Calu3 (cell line): Measurements from ENCODE around the gene POLDIP3. TPM values are rescaled to one million over a fixed set of nuclear protein-coding genes. Genes with fewer than 3 reads are reported as not detected.

ENCODE experiments used
- BruUV-seq: library from RNA; stranded (reverse); fragments of 400-500 nt; replicated peaks from 2 replicates; lab custom pipeline; 2021; lab: Mats Ljungman, UMichigan
- CTCF ChIA-PET: fragments of 300-600 bp; sonication (Branson Sonifier 250); formaldehyde crosslinking; loops from one replicate; lab custom pipeline; 2022; ENCODE audit warnings: antibody characterized with exemption; lab: Charles Lee
- DNase-seq: peaks from one replicate; pipeline ENCODE4 v3.0.0; 2022
- H3K27ac Mint-ChIP-seq: one replicate; pipeline ENCODE4 v1.8.0; 2022; ENCODE audit warnings: mixed read lengths; ENCODE audit not compliant: unreplicated experiment
- H3K27me3 Mint-ChIP-seq: one replicate; pipeline ENCODE4 v1.8.0; 2022; ENCODE audit warnings: mixed read lengths; ENCODE audit not compliant: unreplicated experiment
- H3K36me3 Mint-ChIP-seq: one replicate; pipeline ENCODE4 v1.8.0; 2022; ENCODE audit warnings: mild to moderate bottlenecking, moderate library complexity, mixed read lengths; ENCODE audit not compliant: insufficient read depth, unreplicated experiment
- H3K4me1 Mint-ChIP-seq: one replicate; pipeline ENCODE4 v1.8.0; 2022; ENCODE audit warnings: mild to moderate bottlenecking, low read depth, mixed read lengths; ENCODE audit not compliant: unreplicated experiment
- H3K4me3 Mint-ChIP-seq: one replicate; pipeline ENCODE4 v1.8.0; 2022; ENCODE audit warnings: mild to moderate bottlenecking, low read depth, moderate library complexity, mixed read lengths; ENCODE audit not compliant: unreplicated experiment
- H3K9me3 Mint-ChIP-seq: one replicate; pipeline ENCODE4 v1.8.0; 2022; ENCODE audit warnings: low read depth, mixed read lengths; ENCODE audit not compliant: unreplicated experiment
- CTCF ChIP-seq: fragments of 200-600 bp; IDR thresholded peaks from one replicate; pipeline ENCODE4 v1.8.0; 2022; ENCODE audit warnings: antibody characterized with exemption; ENCODE audit not compliant: unreplicated experiment
- intact Hi-C: fragments of 100-400 bp; cut with micrococcal nuclease; formaldehyde crosslinking; loops from one replicate; pipeline ENCODE4 v1.10.0; 2022; ENCODE audit not compliant: unreplicated experiment
- total RNA-seq: library from RNA; stranded (reverse); gene quantifications from 2 replicates; pipeline ENCODE4 v1.2.3, GENCODE V29; 2022

Gene POLDIP3
- total RNA-seq, 1 experiment from 2014 or later: 60.1 TPM

GRCh38 chr22:42596336-42596735 is 18.3 kb downstream of the POLDIP3 start:
- H3K36me3 Mint-ChIP-seq: peaks cover 71% of the 10 kb centered on the region
- intact Hi-C loops: no loop called here
- TF ChIP-seq CTCF: no peak

GRCh38 chr22:42595434-42595833 is 19.2 kb downstream of the POLDIP3 start:
- intact Hi-C loops: no loop called here
- TF ChIP-seq CTCF: no peak
- Mint-ChIP-seq H3K4me1 (no peaks in the 10 kb centered on the region), H3K27me3 (no peaks in the 10 kb centered on the region), H3K4me3 (no peak overlapping the region), H3K9me3 (no peaks in the 10 kb centered on the region), H3K36me3 (peaks cover 63% of the 10 kb centered on the region), H3K27ac (no peak overlapping the region)
- CTCF ChIA-PET: no interaction called here
- no peak for DNase-seq
- BruUV-seq: no TSS peak

More at GRCh38 chr22:42596336-42596735, 18.3 kb downstream of the POLDIP3 start:
- H3K4me3 Mint-ChIP-seq: no peak overlapping the region
- no peak for DNase-seq
- H3K9me3 Mint-ChIP-seq: no peaks in the 10 kb centered on the region
- CTCF ChIA-PET: no interaction called here
- no peaks in the 10 kb centered on the region for H3K27me3 Mint-ChIP-seq
- H3K27ac Mint-ChIP-seq: no peak overlapping the region
- BruUV-seq: no TSS peak
- no peaks in the 10 kb centered on the region for H3K4me1 Mint-ChIP-seq

- H3K4me1 Mint-ChIP-seq: no peaks in the 10 kb centered on the region
- CTCF ChIA-PET: interaction anchor here (0.6 kb wide), 2 partner anchors 47 to 328 kb away, joined by 4 read pairs; no protein-coding TSS in a partner anchor
- intact Hi-C loops: no loop called here
- no peak overlapping the region for H3K4me3 Mint-ChIP-seq
- BruUV-seq: no TSS peak
- peaks cover 46% of the 10 kb centered on the region for H3K36me3 Mint-ChIP-seq
- H3K27me3 Mint-ChIP-seq: no peaks in the 10 kb centered on the region
- no peak for DNase-seq
- H3K9me3 Mint-ChIP-seq: no peaks in the 10 kb centered on the region
- no peak for TF ChIP-seq CTCF
- H3K27ac Mint-ChIP-seq: no peak overlapping the region
Observed at GRCh38 chr22:42591987-42592386, 22.7 kb downstream of the POLDIP3 start.

GRCh38 chr22:42587588-42588175 is 27.0 kb downstream of the POLDIP3 start:
- intact Hi-C loops: no loop called here
- BruUV-seq: no TSS peak
- no peak for TF ChIP-seq CTCF
- H3K27me3 Mint-ChIP-seq: no peaks in the 10 kb centered on the region
- CTCF ChIA-PET: no interaction called here
- no peak for DNase-seq
- peaks cover 50% of the 10 kb centered on the region for H3K36me3 Mint-ChIP-seq
- no peaks in the 10 kb centered on the region for H3K9me3 Mint-ChIP-seq
- no peak overlapping the region for H3K27ac Mint-ChIP-seq
- no peaks in the 10 kb centered on the region for H3K4me1 Mint-ChIP-seq
- no peak overlapping the region for H3K4me3 Mint-ChIP-seq
